ENCODE results near the gene PITPNC1.
"Not testable (repeated sequence)": the region's sequence is repeated elsewhere in the genome, so short reads cannot be mapped to it uniquely, and the experiment has no call there.

The PITPNC1 gene

GRCh38 chr17:67490471-67490870 lies 113.4 kb downstream of the PITPNC1 start:
- no peak for DNase-seq

- DNase-seq: no peak
Observed at GRCh38 chr17:67491009-67491680, 114.1 kb downstream of the PITPNC1 start.

- DNase-seq: peak in 1 of 5 experiments; percentile 16
Observed at GRCh38 chr17:67491681-67492024, 114.6 kb downstream of the PITPNC1 start.

GRCh38 chr17:67492251-67492740 lies 115.2 kb downstream of the PITPNC1 start:
- peak in 1 of 5 experiments; percentile 18 for DNase-seq

- no peak for DNase-seq
Observed at GRCh38 chr17:67492824-67493517, 115.9 kb downstream of the PITPNC1 start.

- DNase-seq: no peak
Observed at GRCh38 chr17:67493812-67494211, 116.7 kb downstream of the PITPNC1 start.

GRCh38 chr17:67495534-67495933 lies 118.5 kb downstream of the PITPNC1 start:
- DNase-seq: not testable (repeated sequence)

- no peak for DNase-seq
Observed at GRCh38 chr17:67496286-67496685, 119.2 kb downstream of the PITPNC1 start.

GRCh38 chr17:67499685-67500084 lies 122.6 kb downstream of the PITPNC1 start:
- no peak for DNase-seq

GRCh38 chr17:67500261-67500660 lies 123.2 kb downstream of the PITPNC1 start:
- DNase-seq: no peak

GRCh38 chr17:67500677-67501300 lies 123.7 kb downstream of the PITPNC1 start:
- no peak for DNase-seq

- no peak for DNase-seq
Observed at GRCh38 chr17:67502151-67502550, 125.1 kb downstream of the PITPNC1 start.

- DNase-seq: no peak
Observed at GRCh38 chr17:67503184-67503583, 126.1 kb downstream of the PITPNC1 start.

GRCh38 chr17:67503739-67504138 lies 126.7 kb downstream of the PITPNC1 start:
- no peak for DNase-seq

- no peak for DNase-seq
Observed at GRCh38 chr17:67504182-67504581, 127.1 kb downstream of the PITPNC1 start.

- no peak for DNase-seq
Observed at GRCh38 chr17:67506966-67507365, 129.9 kb downstream of the PITPNC1 start.

- no peak for DNase-seq
Observed at GRCh38 chr17:67509390-67510287, 132.6 kb downstream of the PITPNC1 start.

- no peak for DNase-seq
Observed at GRCh38 chr17:67511012-67511411, 133.9 kb downstream of the PITPNC1 start.

- no peak for DNase-seq
Observed at GRCh38 chr17:67511804-67512203, 134.7 kb downstream of the PITPNC1 start.

GRCh38 chr17:67514998-67515397 lies 137.9 kb downstream of the PITPNC1 start:
- no peak for DNase-seq

GRCh38 chr17:67515490-67516083 lies 138.5 kb downstream of the PITPNC1 start:
- no peak for DNase-seq

- not testable (repeated sequence) for DNase-seq
Observed at GRCh38 chr17:67516571-67516970, 139.5 kb downstream of the PITPNC1 start.
